HEK293T (cell line): ENCODE measurements around the gene TRAPPC12.

ENCODE experiments used
- ARNT ChIP-seq: fragments of 450-650 bp; IDR thresholded peaks from 2 replicates; pipeline ENCODE4 v1.6.1; 2017; ENCODE audit warnings: mild to moderate bottlenecking
- BHLHE40 ChIP-seq: fragments of 450-650 bp; IDR thresholded peaks from 2 replicates; pipeline ENCODE4 v1.6.1; 2016; ENCODE audit warnings: mild to moderate bottlenecking, moderate library complexity, borderline replicate concordance
- CTBP1 ChIP-seq: fragments of 450-650 bp; IDR thresholded peaks from 2 replicates; pipeline ENCODE4 v1.6.1; 2016; ENCODE audit warnings: borderline replicate concordance
- ELF4 ChIP-seq: fragments of 450-650 bp; IDR thresholded peaks from 2 replicates; pipeline ENCODE4 v1.6.1; 2017; ENCODE audit warnings: antibody characterized with exemption
- FOXA1 ChIP-seq: fragments of 450-650 bp; IDR thresholded peaks from 2 replicates; pipeline ENCODE4 v1.6.1; 2016; ENCODE audit warnings: mild to moderate bottlenecking
- FOXK2 ChIP-seq: fragments of 450-650 bp; IDR thresholded peaks from 2 replicates; pipeline ENCODE4 v1.6.1; 2016; ENCODE audit warnings: mild to moderate bottlenecking
- FOXM1 ChIP-seq: fragments of 450-650 bp; IDR thresholded peaks from 2 replicates; pipeline ENCODE4 v1.6.1; 2017; ENCODE audit warnings: mild to moderate bottlenecking, borderline replicate concordance
- HDGF ChIP-seq: fragments of 450-650 bp; IDR thresholded peaks from 2 replicates; pipeline ENCODE4 v1.6.1; 2017; ENCODE audit warnings: antibody characterized with exemption, borderline replicate concordance
- LEF1 ChIP-seq: fragments of 450-650 bp; IDR thresholded peaks from 2 replicates; pipeline ENCODE4 v1.6.1; 2017; ENCODE audit warnings: mild to moderate bottlenecking, borderline replicate concordance
- NFRKB ChIP-seq: fragments of 450-650 bp; IDR thresholded peaks from 2 replicates; pipeline ENCODE4 v1.6.1; 2016; ENCODE audit warnings: mild to moderate bottlenecking, moderate library complexity
- PKNOX1 ChIP-seq: fragments of 450-650 bp; IDR thresholded peaks from 2 replicates; pipeline ENCODE4 v1.6.1; 2016
- SP1 ChIP-seq: fragments of 450-650 bp; IDR thresholded peaks from 2 replicates; pipeline ENCODE4 v1.6.1; 2017
- SUZ12 ChIP-seq: fragments of 450-650 bp; IDR thresholded peaks from 2 replicates; pipeline ENCODE4 v1.6.1; 2016; ENCODE audit warnings: mild to moderate bottlenecking

- no peak for TF ChIP-seq FOXA1
- no peak for TF ChIP-seq FOXM1
- TF ChIP-seq HDGF, result no peak
- no peak for TF ChIP-seq ELF4
- no peak for TF ChIP-seq PKNOX1
- no peak for TF ChIP-seq SP1
- TF ChIP-seq SUZ12, result no peak
- no peak for TF ChIP-seq LEF1
- TF ChIP-seq FOXK2, result no peak
- no peak for TF ChIP-seq BHLHE40
- no peak for TF ChIP-seq ARNT
- no peak for TF ChIP-seq CTBP1
- TF ChIP-seq NFRKB, result no peak
Measured at GRCh38 chr2:3442185-3442584, 62.7 kb downstream of the TRAPPC12 start.
